MCF 10A (cell line): Measurements from ENCODE around the gene EPN3. TPM values are rescaled to one million over a fixed set of nuclear protein-coding genes. Genes with fewer than 3 reads are reported as not detected.

Source experiments
- BruUV-seq: library from RNA; stranded (reverse); fragments of 400-500 nt; replicated peaks from 2 replicates; lab custom pipeline; 2021; lab: Mats Ljungman, UMichigan
- CTCF ChIA-PET: fragments of 300-600 bp; sonication (Branson Sonifier 250); formaldehyde crosslinking; extraction: SDS; loops from one replicate; lab custom pipeline; 2021; ENCODE audit warnings: antibody characterized with exemption, inconsistent platforms; lab: Yijun Ruan, JAX
- POLR2A ChIA-PET: fragments of 300-600, 350-650 bp; sonication (Branson Sonifier 250); formaldehyde crosslinking; extraction: SDS; loops from one replicate; lab custom pipeline; 2020; ENCODE audit warnings: antibody characterized with exemption, inconsistent platforms; lab: Yijun Ruan, JAX
- DNase-seq: peaks from one replicate; pipeline ENCODE4 v3.0.0-alpha.2; 2018; ENCODE audit not compliant: unreplicated experiment
- H3K27ac Mint-ChIP-seq: one replicate; pipeline ENCODE4 v1.8.0; 2022; ENCODE audit warnings: mild to moderate bottlenecking, low read depth, mixed read lengths; ENCODE audit not compliant: unreplicated experiment
- H3K27me3 Mint-ChIP-seq: one replicate; pipeline ENCODE4 v1.8.0; 2022; ENCODE audit warnings: mixed read lengths; ENCODE audit not compliant: insufficient read depth, unreplicated experiment
- H3K36me3 Mint-ChIP-seq: one replicate; pipeline ENCODE4 v1.8.0; 2022; ENCODE audit warnings: mild to moderate bottlenecking, moderate library complexity, mixed read lengths; ENCODE audit not compliant: insufficient read depth, unreplicated experiment
- H3K4me1 Mint-ChIP-seq: one replicate; pipeline ENCODE4 v1.8.0; 2022; ENCODE audit warnings: mixed read lengths; ENCODE audit not compliant: insufficient read depth, unreplicated experiment
- H3K4me3 Mint-ChIP-seq: one replicate; pipeline ENCODE4 v1.8.0; 2022; ENCODE audit warnings: mild to moderate bottlenecking, moderate library complexity, mixed read lengths; ENCODE audit not compliant: unreplicated experiment
- H3K9me3 Mint-ChIP-seq: one replicate; pipeline ENCODE4 v1.8.0; 2022; ENCODE audit warnings: mixed read lengths; ENCODE audit not compliant: unreplicated experiment
- intact Hi-C: fragments of 100-400 bp; cut with micrococcal nuclease; formaldehyde crosslinking; loops from 2 replicates; pipeline ENCODE4 v1.14.1; 2022
- total RNA-seq: library from RNA; stranded (reverse); gene quantifications from 2 replicates; pipeline ENCODE4 v1.2.3, GENCODE V29; 2022
- TF ChIP-seq, protein P1 (sequence below): fragments of 200-600 bp; IDR thresholded peaks from one replicate; pipeline ENCODE4 v1.8.0; 2022; ENCODE audit warnings: antibody characterized with exemption, mild to moderate bottlenecking; ENCODE audit not compliant: unreplicated experiment

EPN3 gene
- total RNA-seq, 1 experiment from 2014 or later = 4.4 TPM

DNA sequence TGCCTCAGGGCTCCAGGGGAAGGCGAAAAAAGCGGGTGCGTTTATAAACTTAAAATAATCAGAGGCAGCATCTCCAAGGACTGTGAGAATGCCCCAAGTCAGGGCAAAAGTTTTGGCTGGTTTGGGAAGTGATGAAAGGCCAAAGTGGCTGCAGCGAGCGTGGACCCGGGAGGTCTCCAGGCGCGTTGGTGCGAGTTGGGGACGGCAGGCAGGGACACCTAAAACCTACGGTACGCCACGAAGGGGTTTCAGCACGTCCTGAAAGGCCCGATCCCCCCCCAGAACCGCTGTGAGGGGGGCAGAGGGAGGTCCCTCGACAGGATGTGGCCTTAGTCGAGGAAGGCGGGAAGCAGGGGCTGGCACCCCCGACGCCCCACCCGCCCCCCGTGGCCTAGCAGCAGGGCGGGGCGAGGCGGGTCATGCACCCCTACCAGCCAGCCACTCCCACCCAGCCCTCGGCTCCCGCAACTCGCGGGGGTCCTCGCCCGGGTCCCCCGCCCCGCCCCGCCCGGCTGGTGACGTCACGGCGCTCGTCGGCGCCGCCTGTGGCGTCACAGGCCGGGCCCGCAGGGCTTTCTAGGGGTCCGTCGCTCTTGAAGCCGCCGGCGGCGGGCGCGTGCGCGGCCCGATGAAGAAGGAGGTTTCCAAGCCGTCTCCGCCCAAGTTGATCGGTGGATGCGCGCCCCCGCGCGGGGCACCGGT lies 24.5 kb upstream of the EPN3 start, which contains the start of gene MYCBPAP:
TSS of gene MYCBPAP (plus strand) at position 569 of the 702 bp plus-strand sequence. CDS start 236 bp downstream, outside the sequence.
- TF ChIP-seq, protein P1, sequence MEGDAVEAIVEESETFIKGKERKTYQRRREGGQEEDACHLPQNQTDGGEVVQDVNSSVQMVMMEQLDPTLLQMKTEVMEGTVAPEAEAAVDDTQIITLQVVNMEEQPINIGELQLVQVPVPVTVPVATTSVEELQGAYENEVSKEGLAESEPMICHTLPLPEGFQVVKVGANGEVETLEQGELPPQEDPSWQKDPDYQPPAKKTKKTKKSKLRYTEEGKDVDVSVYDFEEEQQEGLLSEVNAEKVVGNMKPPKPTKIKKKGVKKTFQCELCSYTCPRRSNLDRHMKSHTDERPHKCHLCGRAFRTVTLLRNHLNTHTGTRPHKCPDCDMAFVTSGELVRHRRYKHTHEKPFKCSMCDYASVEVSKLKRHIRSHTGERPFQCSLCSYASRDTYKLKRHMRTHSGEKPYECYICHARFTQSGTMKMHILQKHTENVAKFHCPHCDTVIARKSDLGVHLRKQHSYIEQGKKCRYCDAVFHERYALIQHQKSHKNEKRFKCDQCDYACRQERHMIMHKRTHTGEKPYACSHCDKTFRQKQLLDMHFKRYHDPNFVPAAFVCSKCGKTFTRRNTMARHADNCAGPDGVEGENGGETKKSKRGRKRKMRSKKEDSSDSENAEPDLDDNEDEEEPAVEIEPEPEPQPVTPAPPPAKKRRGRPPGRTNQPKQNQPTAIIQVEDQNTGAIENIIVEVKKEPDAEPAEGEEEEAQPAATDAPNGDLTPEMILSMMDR = no peak
- Mint-ChIP-seq H3K36me3 (peaks cover 6% of the 10 kb centered on the region), H3K9me3 (no peaks in the 10 kb centered on the region), H3K27ac (no peak within 1 kb of the TSS), H3K27me3 (no peaks in the 10 kb centered on the region), H3K4me1 (peaks cover 24% of the 10 kb centered on the region), H3K4me3 (peak within 1 kb of the TSS; percentile 28)
- DNase-seq = no peak
- intact Hi-C loops = no loop called here
- ChIA-PET POLR2A (interaction anchor here (1.4 to 4.5 kb wide), 2 partner anchors 10 to 11 kb away, joined by 3 to 19 read pairs; no protein-coding TSS in a partner anchor), CTCF (interaction anchor here (2.0 kb wide), 1 partner anchor 7 kb away, joined by 7 read pairs; no protein-coding TSS in a partner anchor)
- no TSS peak for BruUV-seq

DNA sequence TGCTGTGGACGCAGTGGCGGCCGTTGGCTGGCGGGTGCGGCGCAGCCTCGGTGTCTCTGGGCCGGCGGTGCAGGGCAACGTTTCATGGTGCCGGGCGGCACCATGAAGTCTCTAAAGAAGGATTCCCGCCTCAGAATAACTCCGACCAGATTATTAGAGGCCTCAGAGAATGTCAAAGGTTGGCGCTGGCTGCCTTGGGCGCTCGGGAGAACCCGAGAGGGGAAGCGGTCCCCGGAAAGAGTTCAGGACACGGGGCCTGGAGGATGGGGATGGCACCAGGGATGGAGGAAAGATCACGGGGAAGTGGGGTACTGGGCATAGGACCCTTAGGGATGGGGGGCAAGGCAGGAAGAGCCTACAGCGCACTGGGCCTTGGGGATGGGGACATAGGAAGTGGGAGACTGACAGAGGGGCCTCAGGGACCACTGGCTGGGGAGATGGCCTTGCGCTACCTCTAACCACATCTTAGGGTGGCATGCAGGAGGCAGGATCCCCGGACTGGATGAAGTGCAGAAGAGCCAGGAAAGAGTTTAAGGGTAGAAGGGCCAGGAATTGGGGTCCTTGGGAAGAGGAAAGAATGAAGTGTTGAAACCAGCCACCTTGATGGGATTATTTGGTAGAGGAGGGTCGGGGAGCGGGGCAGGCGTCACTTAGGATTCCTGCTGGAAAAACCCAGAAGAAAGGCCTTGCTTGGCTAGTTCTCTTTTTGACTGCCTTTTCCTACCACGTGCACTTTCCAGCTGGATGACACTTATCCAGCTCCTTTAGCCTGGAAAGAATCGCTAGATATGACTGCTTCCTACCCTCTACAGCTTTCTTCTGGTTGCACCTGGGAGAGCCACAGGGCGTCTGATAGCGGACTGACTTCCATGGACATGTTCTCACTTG lies 23.7 kb upstream of the EPN3 start:
- peaks cover 6% of the 10 kb centered on the region for H3K36me3 Mint-ChIP-seq
- no peaks in the 10 kb centered on the region for H3K27me3 Mint-ChIP-seq
- no peak for DNase-seq
- H3K4me3 Mint-ChIP-seq = no peak overlapping the region
- H3K27ac Mint-ChIP-seq = no peak overlapping the region
- CTCF ChIA-PET = interaction anchor here (0.7 kb wide), 1 partner anchor 10 kb away, joined by 3 read pairs; no protein-coding TSS in a partner anchor
- peaks cover 19% of the 10 kb centered on the region for H3K4me1 Mint-ChIP-seq
- intact Hi-C loops = no loop called here
- BruUV-seq = no TSS peak
- POLR2A ChIA-PET = no interaction called here
- no peaks in the 10 kb centered on the region for H3K9me3 Mint-ChIP-seq
- TF ChIP-seq, protein P1 = no peak

DNA sequence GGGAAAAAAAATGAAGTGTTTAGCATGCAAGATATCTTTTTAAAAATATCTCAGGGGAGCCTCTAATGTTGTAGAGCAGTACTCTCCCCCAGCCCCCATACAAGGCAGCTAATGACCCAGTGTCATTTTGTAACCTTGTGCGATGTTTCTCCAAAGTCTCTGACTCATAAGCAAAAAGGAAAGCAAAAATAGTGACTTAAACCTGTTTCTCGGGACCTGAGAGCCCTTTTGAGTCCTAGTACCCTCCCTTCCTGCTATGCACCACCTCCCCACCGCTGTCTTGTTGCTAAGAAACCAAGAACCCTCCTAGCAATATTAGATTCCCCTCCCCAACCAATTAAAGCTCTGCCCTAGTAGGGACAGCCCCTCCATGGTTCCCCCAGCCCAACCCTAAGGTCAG lies 21.5 kb upstream of the EPN3 start:
- intact Hi-C loops = no loop called here
- Mint-ChIP-seq H3K36me3 (no peaks in the 10 kb centered on the region), H3K27ac (no peak overlapping the region), H3K9me3 (no peaks in the 10 kb centered on the region), H3K4me1 (peaks cover 22% of the 10 kb centered on the region), H3K27me3 (no peaks in the 10 kb centered on the region), H3K4me3 (no peak overlapping the region)
- ChIA-PET CTCF (interaction anchor here (0.7 kb wide), 1 partner anchor 27 kb away, joined by 4 read pairs; no protein-coding TSS in a partner anchor), POLR2A (interaction anchor here (0.7 to 1.9 kb wide), 3 partner anchors 23 to 30 kb away, joined by 3 to 8 read pairs (median 3); no protein-coding TSS in a partner anchor)
- BruUV-seq = no TSS peak
- TF ChIP-seq, protein P1 = no peak
- DNase-seq = no peak
